ENCODE measurements around the gene PCGF3.

DNA sequence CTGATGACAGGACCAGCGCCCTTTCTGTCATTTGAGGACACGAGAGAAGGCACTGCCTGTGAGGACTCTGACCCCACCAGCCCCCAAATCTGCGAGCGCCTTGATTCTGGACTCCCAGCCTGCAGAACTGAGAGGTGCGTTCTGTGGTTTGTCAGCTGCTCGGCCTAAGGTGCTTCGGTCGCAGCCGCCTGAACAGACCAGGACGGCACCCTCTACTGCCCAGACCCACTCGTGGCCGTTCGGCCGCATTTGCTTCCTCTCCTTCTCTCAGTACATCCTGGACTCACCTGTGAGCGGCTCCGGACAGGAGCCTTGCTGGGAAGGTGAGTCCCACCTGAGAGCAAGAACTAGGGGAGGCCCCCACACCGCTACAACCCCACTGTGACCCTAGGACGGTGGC is 8.5 kb downstream of the PCGF3 start:
- TF ChIP-seq, protein P1, sequence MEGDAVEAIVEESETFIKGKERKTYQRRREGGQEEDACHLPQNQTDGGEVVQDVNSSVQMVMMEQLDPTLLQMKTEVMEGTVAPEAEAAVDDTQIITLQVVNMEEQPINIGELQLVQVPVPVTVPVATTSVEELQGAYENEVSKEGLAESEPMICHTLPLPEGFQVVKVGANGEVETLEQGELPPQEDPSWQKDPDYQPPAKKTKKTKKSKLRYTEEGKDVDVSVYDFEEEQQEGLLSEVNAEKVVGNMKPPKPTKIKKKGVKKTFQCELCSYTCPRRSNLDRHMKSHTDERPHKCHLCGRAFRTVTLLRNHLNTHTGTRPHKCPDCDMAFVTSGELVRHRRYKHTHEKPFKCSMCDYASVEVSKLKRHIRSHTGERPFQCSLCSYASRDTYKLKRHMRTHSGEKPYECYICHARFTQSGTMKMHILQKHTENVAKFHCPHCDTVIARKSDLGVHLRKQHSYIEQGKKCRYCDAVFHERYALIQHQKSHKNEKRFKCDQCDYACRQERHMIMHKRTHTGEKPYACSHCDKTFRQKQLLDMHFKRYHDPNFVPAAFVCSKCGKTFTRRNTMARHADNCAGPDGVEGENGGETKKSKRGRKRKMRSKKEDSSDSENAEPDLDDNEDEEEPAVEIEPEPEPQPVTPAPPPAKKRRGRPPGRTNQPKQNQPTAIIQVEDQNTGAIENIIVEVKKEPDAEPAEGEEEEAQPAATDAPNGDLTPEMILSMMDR (IDR thresholded peaks at IDR 0.05): no peak
- TF ChIP-seq POLR2A (IDR thresholded peaks at IDR 0.05): no peak

Data from testis (tissue), 2 donors.